ENCODE results near the gene PPM1H.
"Not testable (repeated sequence)": the region's sequence is repeated elsewhere in the genome, so short reads cannot be mapped to it uniquely, and the experiment has no call there.

The PPM1H gene

GRCh38 chr12:62934799-62935674 is at the start of gene PPM1H:
TSS of gene PPM1H (minus strand) at chr12:62935150. CDS start at chr12:62934736, 414 bp downstream.
- peak in 1 of 4 experiments; percentile 2 for DNase-seq

GRCh38 chr12:62983594-62983993 is 48.6 kb upstream of the PPM1H start:
- DNase-seq, result no peak

GRCh38 chr12:62978768-62979167 is 43.8 kb upstream of the PPM1H start:
- DNase-seq, result no peak

GRCh38 chr12:62977883-62978282 is 42.9 kb upstream of the PPM1H start:
- no peak for DNase-seq

- DNase-seq, result no peak
Measured at GRCh38 chr12:62977418-62977817, 42.5 kb upstream of the PPM1H start.

GRCh38 chr12:62976110-62976662 is 41.2 kb upstream of the PPM1H start:
- no peak for DNase-seq

GRCh38 chr12:62971769-62972525 is 37.0 kb upstream of the PPM1H start:
- DNase-seq, result no peak

GRCh38 chr12:62969695-62970094 is 34.7 kb upstream of the PPM1H start:
- DNase-seq, result no peak

GRCh38 chr12:62967701-62968100 is 32.8 kb upstream of the PPM1H start:
- no peak for DNase-seq

- DNase-seq, result no peak
Measured at GRCh38 chr12:62966990-62967506, 32.1 kb upstream of the PPM1H start.

GRCh38 chr12:62966446-62966989 is 31.6 kb upstream of the PPM1H start:
- DNase-seq, result not testable (repeated sequence)

- not testable (repeated sequence) for DNase-seq
Measured at GRCh38 chr12:62965700-62966099, 30.8 kb upstream of the PPM1H start.

GRCh38 chr12:62965242-62965641 is 30.3 kb upstream of the PPM1H start:
- DNase-seq, result not testable (repeated sequence)

GRCh38 chr12:62963486-62964041 is 28.6 kb upstream of the PPM1H start:
- DNase-seq, result no peak

GRCh38 chr12:62960324-62960723 is 25.4 kb upstream of the PPM1H start:
- no peak for DNase-seq

GRCh38 chr12:62959745-62960144 is 24.8 kb upstream of the PPM1H start:
- DNase-seq, result no peak

GRCh38 chr12:62957233-62957953 is 22.4 kb upstream of the PPM1H start:
- no peak for DNase-seq

- DNase-seq, result no peak
Measured at GRCh38 chr12:62955678-62956077, 20.7 kb upstream of the PPM1H start.

GRCh38 chr12:62950317-62950716 is 15.4 kb upstream of the PPM1H start:
- no peak for DNase-seq

GRCh38 chr12:62948123-62948522 is 13.2 kb upstream of the PPM1H start:
- no peak for DNase-seq

GRCh38 chr12:62947364-62947763 is 12.4 kb upstream of the PPM1H start:
- no peak for DNase-seq

- DNase-seq, result no peak
Measured at GRCh38 chr12:62943779-62944395, 8.9 kb upstream of the PPM1H start.

All from activated naive CD4-positive, alpha-beta T cell (primary cell).